H1 (cell line): ENCODE data around the gene BOK. TPM values are rescaled to one million over a fixed set of nuclear protein-coding genes. Genes with fewer than 3 reads are reported as not detected.

Source experiments
- ASH2L ChIP-seq: fragments of 200-600, 300-600 bp; sonication (generic); IDR thresholded peaks from one replicate; pipeline ENCODE4 v1.7.1; 2017; ENCODE audit warnings: low read length
- CBX8 ChIP-seq: fragments of 300-800, 300-1000 bp; sonication (generic); IDR thresholded peaks from 2 replicates; pipeline ENCODE4 v1.7.1; 2016; ENCODE audit warnings: low read depth, low read length, borderline replicate concordance
- HDAC2 ChIP-seq, 2 experiments: fragments of 300-600 bp in 1 of 2; sonication (generic) in 1 of 2; IDR thresholded peaks; 2 replicates each; pipeline ENCODE4 v1.6.1; 2011 to 2012; ENCODE audit warnings: low read depth in 2 of 2, low read length in 2 of 2, mild to moderate bottlenecking in 2 of 2, moderate library complexity in 2 of 2, borderline replicate concordance in 1 of 2, inconsistent platforms in 1 of 2
- SP2 ChIP-seq: IDR thresholded peaks from 2 replicates; pipeline ENCODE4 v1.6.1; 2012; ENCODE audit warnings: mild to moderate bottlenecking, low read length, inconsistent platforms
- polyA plus RNA-seq, 7 experiments: library from polyadenylated mRNA; depleted of rRNA in 3 of 7; stranded (reverse) in 5 of 7; unstranded in 2 of 7; fragments of >200 nt in 5 of 7; fragments of 200-250 nt in 2 of 7; gene quantifications; 1 replicate in 5 of 7; 2 replicates in 1 of 7; 4 replicates in 1 of 7; pipeline versions ENCODE4 v1.2.1 to v1.2.3, GENCODE V29; 2011 to 2013; ENCODE audit warnings: missing spikeins in 2 of 7, mixed read lengths in 2 of 7
- total RNA-seq: library from RNA; stranded (reverse); fragmentation: NEBNext Ultra II Directional; extraction: Animal tissue kit (Norgen Biotek cat#: 25700); gene quantifications from 2 replicates; pipeline ENCODE4 v1.2.1, GENCODE V29; 2021

The BOK gene
- total and polyA plus RNA-seq, 2 of the 8 experiments (the other 6 are each of a cell fraction or from before 2014, with no cell fraction given) = 33.7 to 37.6 TPM

- TF ChIP-seq CBX8 (no peak), ASH2L (no peak), SP2 (no peak), HDAC2 (IDR thresholded peaks at IDR 0.05; ENCODE audit: borderline replicate concordance in 1 of 2, low read depth in 2 of 2, low read length in 2 of 2) (no peak)
These were observed 60.3 kb downstream of the BOK start (continued) for GRCh38 chr2:241618829-241619228.
